Aorta (tissue), 5 donors: ENCODE results near the gene MAEL. TPM values are rescaled to one million over a fixed set of nuclear protein-coding genes. Genes with fewer than 3 reads are reported as not detected.

Experiments
- ATAC-seq: fragments of 200-7000 bp; cut with Tn5 transposase; one replicate; pipeline ENCODE4 v1.9.1; 2022; ENCODE audit warnings: moderate library complexity; ENCODE audit not compliant: low FRiP score
- DNase-seq, 2 donors: peaks; one replicate each; pipeline ENCODE4 v3.0.0-alpha.2; 2020
- H3K27ac ChIP-seq, 2 donors: one replicate each; pipeline ENCODE4 v1.5.1; 2013; ENCODE audit warnings: low read length in 2 of 2, mild to moderate bottlenecking in 2 of 2, moderate library complexity in 2 of 2, control low read depth in 1 of 2, inconsistent platforms in 1 of 2, low read depth in 1 of 2
- H3K27me3 ChIP-seq, 2 donors: one replicate each; pipeline ENCODE4 v1.6.1; 2013; ENCODE audit warnings: control low read depth in 1 of 2, low read length in 1 of 2, mild to moderate bottlenecking in 1 of 2, moderate library complexity in 1 of 2; ENCODE audit not compliant: insufficient read depth in 2 of 2, control insufficient read depth in 1 of 2
- H3K36me3 ChIP-seq, 2 donors: one replicate each; pipeline ENCODE4 v1.6.1; 2013; ENCODE audit warnings: control low read depth in 1 of 2, low read length in 1 of 2, mild to moderate bottlenecking in 1 of 2; ENCODE audit not compliant: insufficient read depth in 2 of 2, control insufficient read depth in 1 of 2
- H3K4me1 ChIP-seq, 2 donors: one replicate each; pipeline ENCODE4 v1.6.1; 2013; ENCODE audit warnings: low read length in 2 of 2, control low read depth in 1 of 2, mild to moderate bottlenecking in 1 of 2, moderate library complexity in 1 of 2; ENCODE audit not compliant: insufficient read depth in 2 of 2, control insufficient read depth in 1 of 2
- H3K4me3 ChIP-seq, 2 donors: one replicate each; pipeline ENCODE4 v1.5.1; 2013; ENCODE audit warnings: low read length in 2 of 2, control low read depth in 1 of 2, mild to moderate bottlenecking in 1 of 2
- H3K9me3 ChIP-seq: one replicate; pipeline ENCODE4 v1.6.1; 2013; ENCODE audit warnings: mild to moderate bottlenecking, low read length; ENCODE audit not compliant: control insufficient read depth
- WGBS, 2 donors: extraction: QIAGEN DNeasy Blood & Tissue Kit; methylation state at CpG; one replicate each; pipeline ENCODE4 v1.1.7; 2013; 5-methylcytosine and 5-hydroxymethylcytosine counted together
- intact Hi-C, 2 donors: fragments of 100-400 bp; cut with DNase I; formaldehyde crosslinking; loops; one replicate each; pipeline versions ENCODE4 v1.14.2 to v1.15.0; 2022
- polyA plus RNA-seq, 2 donors: library from polyadenylated mRNA; stranded (reverse); fragments of 200-250 nt; gene quantifications; one replicate each; pipeline ENCODE4 v1.2.3, GENCODE V29; 2013
- total RNA-seq, 2 donors: library from RNA; stranded (reverse); fragmentation: NEBNext Ultra II Directional; extraction: Animal tissue kit (Norgen Biotek cat#: 25700); gene quantifications; one replicate each; pipeline ENCODE4 v1.2.1, GENCODE V29; 2021
- donor health status: healthy with polysubstance abuse.
- donor health status: Bipolar disorder and iron deficiency.
- donor health status: DM: no; HTN: no; CAD: no.
- donor health status: DM: no; HTN: no; CAD: no.
- donor health status: DM: yes; HTN: yes; CAD: no.

Gene MAEL
- total and polyA plus RNA-seq, 4 donors, result 0.28 TPM; not detected in 3

GRCh38 chr1:166999500-167000055 lies 10.5 kb downstream of the MAEL start:
- ATAC-seq (no peak), DNase-seq (no peak)
- no peak overlapping the region for H3K4me3 ChIP-seq
- intact Hi-C loops, result no loop called here
- H3K27me3 ChIP-seq, result no peaks in the 10 kb centered on the region
- H3K9me3 ChIP-seq, result no peaks in the 10 kb centered on the region
- no peaks in the 10 kb centered on the region for H3K36me3 ChIP-seq
- no peak overlapping the region for H3K27ac ChIP-seq
- 55 to 62% methylated on average over 3 of the region's 3 CpGs for WGBS, 2 donors
- H3K4me1 ChIP-seq, result no peaks in the 10 kb centered on the region

GRCh38 chr1:167000546-167000945 lies 11.5 kb downstream of the MAEL start:
- intact Hi-C loops, result no loop called here
- Histone ChIP-seq H3K4me3 (no peak overlapping the region), H3K27me3 (no peaks in the 10 kb centered on the region), H3K27ac (no peak overlapping the region), H3K4me1 (no peaks in the 10 kb centered on the region), H3K9me3 (no peaks in the 10 kb centered on the region), H3K36me3 (no peaks in the 10 kb centered on the region)
- DNase-seq (no peak), ATAC-seq (no peak)
- WGBS, 2 donors, result 76 to 86% methylated on average over 1 of the region's 1 CpG

DNA sequence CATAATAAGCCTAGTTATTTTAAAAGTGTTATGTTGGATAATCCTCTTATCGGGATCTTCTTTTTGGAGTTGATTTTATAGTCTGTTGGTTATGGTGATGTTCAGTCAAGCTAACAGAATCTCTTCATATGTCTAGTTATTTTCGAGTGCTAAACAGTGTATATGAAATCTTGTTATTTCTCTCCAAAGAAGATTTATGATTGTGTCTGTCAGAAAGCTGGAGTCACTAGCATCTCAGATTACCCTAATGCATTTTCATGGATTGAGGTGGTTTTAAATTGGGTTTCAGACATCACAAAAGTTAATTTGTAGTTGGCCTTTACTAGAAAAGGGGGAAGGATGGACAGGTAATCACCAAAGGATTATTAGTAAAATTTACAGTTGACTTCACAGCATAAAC lies 13.3 kb downstream of the MAEL start:
- Histone ChIP-seq H3K27me3 (no peaks in the 10 kb centered on the region), H3K4me3 (no peak overlapping the region), H3K36me3 (no peaks in the 10 kb centered on the region), H3K27ac (no peak overlapping the region), H3K9me3 (no peaks in the 10 kb centered on the region), H3K4me1 (no peaks in the 10 kb centered on the region)
- intact Hi-C loops, result no loop called here
- WGBS, 2 donors, result 72 to 80% methylated on average over 2 of the region's 2 CpGs
- DNase-seq (no peak), ATAC-seq (no peak)

GRCh38 chr1:167003711-167004110 lies 14.6 kb downstream of the MAEL start:
- Histone ChIP-seq H3K27ac (no peak overlapping the region), H3K36me3 (no peaks in the 10 kb centered on the region), H3K9me3 (no peaks in the 10 kb centered on the region), H3K4me3 (no peak overlapping the region), H3K4me1 (no peaks in the 10 kb centered on the region), H3K27me3 (no peaks in the 10 kb centered on the region)
- no peak for ATAC-seq
- intact Hi-C loops, result no loop called here
- WGBS, 2 donors, result 69 to 75% methylated on average over 2 of the region's 2 CpGs
- no peak for DNase-seq

GRCh38 chr1:167011560-167012191 lies 22.6 kb downstream of the MAEL start:
- no peak for DNase-seq
- no peak for ATAC-seq
- Histone ChIP-seq H3K27ac (no peak overlapping the region), H3K9me3 (no peaks in the 10 kb centered on the region), H3K27me3 (peaks cover 0 to 2% of the 10 kb centered on the region in 2 donors), H3K4me1 (no peaks in the 10 kb centered on the region), H3K4me3 (no peak overlapping the region), H3K36me3 (no peaks in the 10 kb centered on the region)
- intact Hi-C loops, result no loop called here
- WGBS, 2 donors, result 86 to 95% methylated on average over 1 of the region's 1 CpG

DNA sequence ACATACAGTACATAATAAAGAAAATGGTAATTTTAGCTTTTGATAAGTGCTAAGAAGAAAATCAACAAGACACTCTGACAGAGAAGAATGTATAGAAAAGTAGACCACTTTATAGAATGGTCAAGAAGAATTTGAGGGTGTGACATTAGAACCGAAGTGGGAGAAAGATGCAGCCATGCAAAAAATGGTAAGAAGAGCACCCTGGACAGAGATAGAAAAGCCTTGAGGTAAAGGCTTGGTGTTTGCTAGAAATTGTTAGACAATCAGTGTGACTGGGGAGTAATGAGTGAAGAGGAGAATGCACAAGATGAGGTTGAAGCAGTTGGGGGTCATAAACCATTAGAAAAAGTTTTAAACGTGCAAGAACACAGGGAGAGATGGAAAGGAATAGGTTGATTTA lies 23.5 kb downstream of the MAEL start:
- no peak for DNase-seq
- H3K4me1 ChIP-seq, result no peaks in the 10 kb centered on the region
- no peaks in the 10 kb centered on the region for H3K36me3 ChIP-seq
- H3K27ac ChIP-seq, result no peak overlapping the region
- no peak overlapping the region for H3K4me3 ChIP-seq
- intact Hi-C loops, result no loop called here
- H3K9me3 ChIP-seq, result no peaks in the 10 kb centered on the region
- WGBS, 2 donors, result 64 to 72% methylated on average over 2 of the region's 2 CpGs
- ATAC-seq, result no peak
- H3K27me3 ChIP-seq, result peaks cover 0 to 2% of the 10 kb centered on the region in 2 donors

DNA sequence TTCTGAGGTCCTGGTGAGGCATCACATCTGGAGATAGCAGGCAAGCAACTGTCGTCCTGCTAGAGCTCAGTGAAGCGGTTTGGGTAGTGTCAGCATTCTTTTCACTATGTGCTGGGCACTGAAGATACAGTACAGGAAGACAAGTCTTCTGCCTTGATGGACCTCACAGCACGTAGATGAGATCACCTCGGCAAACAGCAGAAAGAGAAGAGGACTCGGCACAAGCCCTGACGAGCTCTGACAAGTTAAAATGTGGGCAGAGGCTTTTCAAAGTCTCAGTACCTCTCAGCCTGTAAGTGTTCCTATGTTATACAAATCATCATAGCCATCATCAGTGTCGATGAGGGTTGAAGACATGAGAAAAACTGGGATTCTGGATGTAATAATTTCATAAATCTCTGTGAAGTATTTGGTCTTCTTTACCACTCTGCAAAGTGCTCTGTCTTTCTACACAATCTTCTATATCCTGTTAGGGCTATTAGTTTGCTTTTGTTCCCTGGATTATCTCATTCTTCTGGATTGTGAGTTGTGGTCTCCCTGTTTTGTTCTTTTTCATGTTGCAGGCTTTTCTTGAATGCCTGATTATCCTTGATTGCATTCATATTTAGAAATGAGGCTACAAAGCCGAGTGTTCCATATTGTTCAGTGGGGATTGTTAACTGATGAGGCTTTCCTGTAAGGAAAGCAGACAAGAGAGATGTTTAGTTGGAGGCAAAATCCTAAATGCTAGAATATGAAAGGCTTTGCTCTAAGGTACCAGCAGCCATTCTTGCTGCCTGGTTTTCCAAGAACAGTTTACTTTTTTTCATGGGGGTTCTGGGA lies 24.2 kb downstream of the MAEL start:
- Histone ChIP-seq H3K9me3 (no peaks in the 10 kb centered on the region), H3K4me1 (no peaks in the 10 kb centered on the region), H3K36me3 (no peaks in the 10 kb centered on the region), H3K27ac (no peak overlapping the region), H3K27me3 (peaks cover 0 to 2% of the 10 kb centered on the region in 2 donors), H3K4me3 (no peak overlapping the region)
- ATAC-seq (no peak), DNase-seq (no peak)
- 74 to 75% methylated on average over 8 of the region's 8 CpGs for WGBS, 2 donors
- intact Hi-C loops, result no loop called here

GRCh38 chr1:167016100-167016750 lies 27.1 kb downstream of the MAEL start:
- ATAC-seq, result no peak
- Histone ChIP-seq H3K4me3 (no peak overlapping the region), H3K4me1 (no peaks in the 10 kb centered on the region), H3K36me3 (no peaks in the 10 kb centered on the region), H3K27me3 (peaks cover 0 to 2% of the 10 kb centered on the region in 2 donors), H3K27ac (no peak overlapping the region), H3K9me3 (no peaks in the 10 kb centered on the region)
- no peak for DNase-seq
- intact Hi-C loops, result no loop called here
- 31 to 36% methylated on average over 6 of the region's 6 CpGs for WGBS, 2 donors
